Mammary epithelial cell (primary cell): Measurements from ENCODE around the gene PCDHGC4.

Experiments used
- CTCF ChIP-seq, 2 donors: IDR thresholded peaks in 1 of 2; conservative IDR thresholded peaks in 1 of 2; 2 replicates each; pipeline ENCODE4 v1.5.1; 2011 to 2012; ENCODE audit warnings: inconsistent platforms in 2 of 2, low read length in 2 of 2, mild to moderate bottlenecking in 2 of 2, control low read depth in 1 of 2, low read depth in 1 of 2; ENCODE audit not compliant: insufficient read depth in 1 of 2; ENCODE audit errors: extremely low read depth in 1 of 2
- EZH2 ChIP-seq: IDR thresholded peaks from 2 replicates; pipeline ENCODE4 v1.6.1; 2012; ENCODE audit warnings: low read length, inconsistent platforms, borderline replicate concordance

DNA sequence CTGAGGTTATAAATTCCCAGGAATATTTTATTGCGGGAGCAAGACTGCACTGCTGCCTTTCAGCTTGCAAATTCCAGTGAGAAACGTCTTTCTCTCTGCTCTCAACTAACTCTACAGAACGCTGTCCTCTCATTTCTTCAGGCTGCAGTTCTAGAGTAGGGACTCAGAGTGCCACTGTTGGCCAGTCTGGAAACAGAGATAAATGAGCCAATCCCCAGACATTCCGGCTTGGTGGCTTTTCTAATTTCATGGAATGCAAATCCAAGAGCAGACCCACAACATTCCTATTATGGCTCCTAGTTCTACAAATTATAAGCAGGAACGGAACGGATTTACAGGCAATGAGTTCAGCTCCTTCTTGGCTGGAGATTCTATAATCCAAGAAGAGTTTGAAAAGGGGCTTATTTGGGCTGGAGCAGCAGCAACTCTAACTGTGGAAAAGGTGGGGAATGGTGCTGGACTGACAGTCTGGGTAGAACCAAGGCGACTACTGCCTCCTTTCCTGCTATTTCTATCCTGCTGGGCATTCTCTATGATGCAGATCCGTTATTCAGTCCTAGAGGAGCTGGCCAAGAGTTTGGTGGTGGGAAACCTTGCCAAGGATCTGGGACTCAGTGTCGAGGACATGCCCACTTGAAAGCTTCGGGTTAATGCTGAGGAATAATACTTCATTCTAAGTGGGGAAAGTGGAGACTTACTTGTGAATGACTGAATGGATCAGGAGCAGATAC is 45.3 kb upstream of the PCDHGC4 start:
- TF ChIP-seq CTCF (conservative IDR thresholded peaks at IDR 0.05 in 1 of 2, IDR thresholded peaks at IDR 0.05 in 1 of 2; ENCODE audit: extremely low read depth in 1 of 2, insufficient read depth in 1 of 2, low read depth in 1 of 2, low read length in 2 of 2) = no peak
- TF ChIP-seq EZH2 = no peak
